Lung (tissue), 12 donors: Measurements from ENCODE around the gene USP12. TPM values are rescaled to one million over a fixed set of nuclear protein-coding genes. Genes with fewer than 3 reads are reported as not detected.

Source experiments
- ATAC-seq: fragments of 200-7000 bp; cut with Tn5 transposase; one replicate; pipeline ENCODE4 v1.9.1; 2020; ENCODE audit warnings: moderate number of reproducible peaks; ENCODE audit not compliant: insufficient read depth, low FRiP score
- DNase-seq, 3 donors: peaks; one replicate each; pipeline ENCODE4 v3.0.0-alpha.2; 2013 to 2017
- H3K27ac ChIP-seq, 2 donors: one replicate each; pipeline ENCODE4 v1.5.1; 2013; ENCODE audit warnings: mild to moderate bottlenecking in 2 of 2, moderate library complexity in 2 of 2, control low read depth in 1 of 2, inconsistent platforms in 1 of 2, low read depth in 1 of 2, low read length in 1 of 2
- H3K27me3 ChIP-seq, 3 donors: one replicate each; pipeline ENCODE4 v1.5.1; 2013; ENCODE audit warnings: low read length in 2 of 3; ENCODE audit not compliant: control insufficient read depth in 3 of 3, insufficient read depth in 3 of 3
- H3K36me3 ChIP-seq, 4 donors: one replicate each; pipeline ENCODE4 v1.5.1; 2013; ENCODE audit warnings: low read length in 4 of 4, mild to moderate bottlenecking in 1 of 4, moderate library complexity in 1 of 4; ENCODE audit not compliant: control insufficient read depth in 4 of 4, insufficient read depth in 4 of 4
- H3K4me1 ChIP-seq, 5 donors: one replicate each; pipeline ENCODE4 v1.5.1; 2013; ENCODE audit warnings: low read length in 5 of 5, mild to moderate bottlenecking in 2 of 5, moderate library complexity in 1 of 5; ENCODE audit not compliant: control insufficient read depth in 5 of 5, insufficient read depth in 5 of 5
- H3K4me3 ChIP-seq: one replicate; pipeline ENCODE4 v1.5.1; 2013; ENCODE audit warnings: mild to moderate bottlenecking, control low read depth, moderate library complexity
- H3K9ac ChIP-seq, 2 donors: one replicate each; pipeline ENCODE4 v1.5.1; 2013; ENCODE audit warnings: low read length in 2 of 2, control low read depth in 1 of 2; ENCODE audit not compliant: insufficient read depth in 1 of 2
- H3K9me3 ChIP-seq, 4 donors: one replicate each; pipeline ENCODE4 v1.5.1; 2013; ENCODE audit warnings: low read length in 3 of 4, mild to moderate bottlenecking in 1 of 4, moderate library complexity in 1 of 4; ENCODE audit not compliant: control insufficient read depth in 4 of 4, insufficient read depth in 3 of 4
- CTCF ChIP-seq: IDR thresholded peaks from 2 replicates; pipeline ENCODE4 v1.5.1; 2012; ENCODE audit warnings: mild to moderate bottlenecking; ENCODE audit errors: control extremely low read depth, extremely low read depth
- WGBS, 2 donors: extraction: QIAGEN DNeasy Blood & Tissue Kit; methylation state at CpG; one replicate each; pipeline ENCODE4 v1.1.7; 2013; 5-methylcytosine and 5-hydroxymethylcytosine counted together
- polyA plus RNA-seq, 2 donors: library from polyadenylated mRNA; stranded (reverse); fragments of 200-250 nt; gene quantifications; one replicate each; pipeline ENCODE4 v1.2.1, GENCODE V29; 2013
- total RNA-seq, 2 donors: library from RNA; depleted of rRNA in 1 of 2; stranded (reverse); fragments of >200 nt in 1 of 2; gene quantifications; one replicate each; pipeline ENCODE4 v1.2.1, GENCODE V29; 2014 to 2021
- donor health status: control.
- donor health status: control.
- donor health status: Bipolar disorder and iron deficiency.
- donor health status: healthy.
- donor health status: DM: yes; HTN: yes; CAD: no.

USP12 gene
- total and polyA plus RNA-seq, 4 donors, result 12.6 to 60.0 (median 19.2) TPM

GRCh38 chr13:27211771-27212364 is 40.3 kb upstream of the USP12 start:
- Histone ChIP-seq H3K4me1 (no peaks in the 10 kb centered on the region), H3K27ac (no peak overlapping the region), H3K9me3 (no peaks in the 10 kb centered on the region), H3K27me3 (no peaks in the 10 kb centered on the region), H3K36me3 (no peaks in the 10 kb centered on the region), H3K9ac (no peak overlapping the region), H3K4me3 (no peak overlapping the region)
- no peak for TF ChIP-seq CTCF
- WGBS, 2 donors, result 84 to 94% methylated on average over 17 of the region's 17 CpGs
- ATAC-seq (no peak), DNase-seq (no peak)

GRCh38 chr13:27211271-27211670 is 39.7 kb upstream of the USP12 start:
- Histone ChIP-seq H3K36me3 (no peaks in the 10 kb centered on the region), H3K27ac (no peak overlapping the region), H3K9me3 (no peaks in the 10 kb centered on the region), H3K27me3 (no peaks in the 10 kb centered on the region), H3K9ac (no peak overlapping the region), H3K4me3 (no peak overlapping the region), H3K4me1 (no peaks in the 10 kb centered on the region)
- no peak for TF ChIP-seq CTCF
- ATAC-seq (no peak), DNase-seq (no peak)
- 97 to 100% methylated on average over 1 of the region's 1 CpG for WGBS, 2 donors

GRCh38 chr13:27208514-27208913 is 36.9 kb upstream of the USP12 start:
- DNase-seq (no peak), ATAC-seq (no peak)
- Histone ChIP-seq H3K4me3 (no peak overlapping the region), H3K9me3 (no peaks in the 10 kb centered on the region), H3K27me3 (no peaks in the 10 kb centered on the region), H3K9ac (no peak overlapping the region), H3K27ac (no peak overlapping the region), H3K36me3 (no peaks in the 10 kb centered on the region), H3K4me1 (no peaks in the 10 kb centered on the region)
- no peak for TF ChIP-seq CTCF
- WGBS, 2 donors, result 97 to 100% methylated on average over 1 of the region's 1 CpG

GRCh38 chr13:27203854-27204253 is 32.2 kb upstream of the USP12 start:
- H3K4me1 ChIP-seq, result no peaks in the 10 kb centered on the region
- 77 to 90% methylated on average over 3 of the region's 3 CpGs for WGBS, 2 donors
- ATAC-seq, result peak; percentile 47

More at GRCh38 chr13:27203854-27204253, 32.2 kb upstream of the USP12 start:
- H3K4me3 ChIP-seq, result no peak overlapping the region
- H3K9me3 ChIP-seq, result no peaks in the 10 kb centered on the region
- TF ChIP-seq CTCF, result peak; percentile 7
- H3K36me3 ChIP-seq, result no peaks in the 10 kb centered on the region
- peak in 1 of 3 donors; percentile 10 for DNase-seq
- no peak overlapping the region for H3K27ac ChIP-seq
- H3K9ac ChIP-seq, result no peak overlapping the region
- H3K27me3 ChIP-seq, result no peaks in the 10 kb centered on the region
